ENCODE data around the gene RGS8. TPM values are rescaled to one million over a fixed set of nuclear protein-coding genes. Genes with fewer than 3 reads are reported as not detected.

The RGS8 gene
- total and polyA plus RNA-seq, 2 experiments from 2014 or later: not detected

GRCh38 chr1:182713939-182714338 is 29.6 kb upstream of the RGS8 start:
- Histone ChIP-seq H3K27ac (no peak overlapping the region), H3K79me2 (ENCODE audit: insufficient read depth) (no peaks in the 10 kb centered on the region), H4K20me1 (ENCODE audit: insufficient read depth) (no peaks in the 10 kb centered on the region), H3F3A (ENCODE audit: insufficient read depth) (no peaks in the 10 kb centered on the region), H3K36me3 (ENCODE audit: low read depth) (no peaks in the 10 kb centered on the region), H3K9me3 (ENCODE audit: low read depth) (no peaks in the 10 kb centered on the region), H3K9ac (no peak overlapping the region), H3K4me3 (no peak overlapping the region), H3K4me2 (ENCODE audit: unreplicated experiment) (no peak overlapping the region), H3K27me3 (replicated peaks; ENCODE audit: insufficient read depth) (no peaks in the 10 kb centered on the region), H3K9me2 (ENCODE audit: insufficient read depth) (no peaks in the 10 kb centered on the region), H3K4me1 (ENCODE audit: insufficient read depth) (no peaks in the 10 kb centered on the region), H2AFZ (no peak overlapping the region)
- WGBS, 2 experiments (ENCODE audit: low coverage in 1 of 2, low lambda C conversion rate in 2 of 2, missing lambda C conversion rate in 2 of 2): 68 to 70% methylated on average over 3 of the region's 3 CpGs
- in situ Hi-C loops (cut with MboI): no loop called here
- no peak for TF ChIP-seq EZH2 (IDR thresholded peaks at IDR 0.05; ENCODE audit: insufficient read depth, poor library complexity, severe bottlenecking)
- TF ChIP-seq EZH2phosphoT487 (IDR thresholded peaks at IDR 0.05; ENCODE audit: insufficient read depth, low read depth): no peak
- no peak for DNase-seq

- Histone ChIP-seq H3K9me2 (ENCODE audit: insufficient read depth) (no peaks in the 10 kb centered on the region), H3K4me3 (no peak overlapping the region), H3K4me2 (ENCODE audit: unreplicated experiment) (no peak overlapping the region), H3K9ac (no peak overlapping the region), H3K4me1 (ENCODE audit: insufficient read depth) (no peaks in the 10 kb centered on the region), H3K36me3 (ENCODE audit: low read depth) (no peaks in the 10 kb centered on the region), H3K27ac (no peak overlapping the region), H4K20me1 (ENCODE audit: insufficient read depth) (no peaks in the 10 kb centered on the region), H3F3A (ENCODE audit: insufficient read depth) (no peaks in the 10 kb centered on the region), H3K9me3 (ENCODE audit: low read depth) (no peaks in the 10 kb centered on the region), H3K27me3 (replicated peaks; ENCODE audit: insufficient read depth) (no peaks in the 10 kb centered on the region), H2AFZ (no peak overlapping the region), H3K79me2 (ENCODE audit: insufficient read depth) (no peaks in the 10 kb centered on the region)
- TF ChIP-seq EZH2phosphoT487 (IDR thresholded peaks at IDR 0.05; ENCODE audit: insufficient read depth, low read depth) (no peak), EZH2 (IDR thresholded peaks at IDR 0.05; ENCODE audit: insufficient read depth, poor library complexity, severe bottlenecking) (no peak)
- 67 to 68% methylated on average over 3 of the region's 3 CpGs for WGBS, 2 experiments (ENCODE audit: low coverage in 1 of 2, low lambda C conversion rate in 2 of 2, missing lambda C conversion rate in 2 of 2)
- no peak for DNase-seq
- in situ Hi-C loops (cut with MboI): no loop called here
Measured at GRCh38 chr1:182713492-182713891, 29.1 kb upstream of the RGS8 start.

- no peak for DNase-seq
- H3K9me3 ChIP-seq (ENCODE audit: low read depth): no peaks in the 10 kb centered on the region
- no peak overlapping the region for H3K4me3 ChIP-seq
- no peak overlapping the region for H3K27ac ChIP-seq
- WGBS, 2 experiments (ENCODE audit: low coverage in 1 of 2, low lambda C conversion rate in 2 of 2, missing lambda C conversion rate in 2 of 2): 66 to 70% methylated on average over 2 of the region's 2 CpGs
- H2AFZ ChIP-seq: no peak overlapping the region
- H3K4me1 ChIP-seq (ENCODE audit: insufficient read depth): no peaks in the 10 kb centered on the region
- in situ Hi-C loops (cut with MboI): no loop called here
- H3K36me3 ChIP-seq (ENCODE audit: low read depth): no peaks in the 10 kb centered on the region
- H3K27me3 ChIP-seq (replicated peaks; ENCODE audit: insufficient read depth): no peaks in the 10 kb centered on the region
- no peaks in the 10 kb centered on the region for H3F3A ChIP-seq (ENCODE audit: insufficient read depth)
- no peak overlapping the region for H3K4me2 ChIP-seq (ENCODE audit: unreplicated experiment)
- H3K9me2 ChIP-seq (ENCODE audit: insufficient read depth): no peaks in the 10 kb centered on the region
- no peak for TF ChIP-seq EZH2phosphoT487 (IDR thresholded peaks at IDR 0.05; ENCODE audit: insufficient read depth, low read depth)
- no peak for TF ChIP-seq EZH2 (IDR thresholded peaks at IDR 0.05; ENCODE audit: insufficient read depth, poor library complexity, severe bottlenecking)
- H3K9ac ChIP-seq: no peak overlapping the region
- no peaks in the 10 kb centered on the region for H3K79me2 ChIP-seq (ENCODE audit: insufficient read depth)
- no peaks in the 10 kb centered on the region for H4K20me1 ChIP-seq (ENCODE audit: insufficient read depth)
Measured at GRCh38 chr1:182709855-182710254, 25.5 kb upstream of the RGS8 start.

- TF ChIP-seq EZH2phosphoT487 (IDR thresholded peaks at IDR 0.05; ENCODE audit: insufficient read depth, low read depth) (no peak), EZH2 (IDR thresholded peaks at IDR 0.05; ENCODE audit: insufficient read depth, poor library complexity, severe bottlenecking) (no peak)
- Histone ChIP-seq H3K4me3 (no peak overlapping the region), H3F3A (ENCODE audit: insufficient read depth) (no peaks in the 10 kb centered on the region), H3K9me3 (ENCODE audit: low read depth) (no peaks in the 10 kb centered on the region), H3K27ac (no peak overlapping the region), H3K9ac (no peak overlapping the region), H4K20me1 (ENCODE audit: insufficient read depth) (no peaks in the 10 kb centered on the region), H3K4me2 (ENCODE audit: unreplicated experiment) (no peak overlapping the region), H3K9me2 (ENCODE audit: insufficient read depth) (no peaks in the 10 kb centered on the region), H3K4me1 (ENCODE audit: insufficient read depth) (no peaks in the 10 kb centered on the region), H3K36me3 (ENCODE audit: low read depth) (no peaks in the 10 kb centered on the region), H3K27me3 (replicated peaks; ENCODE audit: insufficient read depth) (no peaks in the 10 kb centered on the region; the same call in 1 of the 2 replicates), H3K79me2 (ENCODE audit: insufficient read depth) (no peaks in the 10 kb centered on the region), H2AFZ (no peak overlapping the region)
- no peak for DNase-seq
- 85 to 100% methylated on average over 1 of the region's 1 CpG for WGBS, 2 experiments (ENCODE audit: low coverage in 1 of 2, low lambda C conversion rate in 2 of 2, missing lambda C conversion rate in 2 of 2)
- in situ Hi-C loops (cut with MboI): no loop called here
Measured at GRCh38 chr1:182709225-182709764, 24.9 kb upstream of the RGS8 start.

GRCh38 chr1:182707122-182707521 is 22.7 kb upstream of the RGS8 start:
- in situ Hi-C loops (cut with MboI): no loop called here
- Histone ChIP-seq H3K79me2 (ENCODE audit: insufficient read depth) (no peaks in the 10 kb centered on the region), H3K9ac (no peak overlapping the region), H2AFZ (no peak overlapping the region), H3K4me3 (no peak overlapping the region), H3K27ac (no peak overlapping the region), H3K9me3 (ENCODE audit: low read depth) (no peaks in the 10 kb centered on the region), H3K4me1 (ENCODE audit: insufficient read depth) (no peaks in the 10 kb centered on the region), H3K36me3 (ENCODE audit: low read depth) (no peaks in the 10 kb centered on the region), H3K4me2 (ENCODE audit: unreplicated experiment) (no peak overlapping the region), H3K27me3 (replicated peaks; ENCODE audit: insufficient read depth) (no peaks in the 10 kb centered on the region; the same call in 1 of the 2 replicates), H3K9me2 (ENCODE audit: insufficient read depth) (no peaks in the 10 kb centered on the region), H4K20me1 (ENCODE audit: insufficient read depth) (no peaks in the 10 kb centered on the region), H3F3A (ENCODE audit: insufficient read depth) (no peaks in the 10 kb centered on the region)
- 50% methylated on average over 1 of the region's 1 CpG for WGBS, 2 experiments (ENCODE audit: low coverage in 1 of 2, low lambda C conversion rate in 2 of 2, missing lambda C conversion rate in 2 of 2)
- DNase-seq: no peak
- TF ChIP-seq EZH2 (IDR thresholded peaks at IDR 0.05; ENCODE audit: insufficient read depth, poor library complexity, severe bottlenecking) (no peak), EZH2phosphoT487 (IDR thresholded peaks at IDR 0.05; ENCODE audit: insufficient read depth, low read depth) (no peak)
